CD4-positive, alpha-beta T cell treated with Interleukin-15 for 1 hour (primary cell): ENCODE results near the gene BPGM.

Source experiments
- DNase-seq: peaks from one replicate; pipeline ENCODE4 v3.0.0-alpha.2; 2020

The BPGM gene

GRCh38 chr7:134699021-134699818, 52.6 kb downstream of the BPGM start:
- DNase-seq = no peak

DNA sequence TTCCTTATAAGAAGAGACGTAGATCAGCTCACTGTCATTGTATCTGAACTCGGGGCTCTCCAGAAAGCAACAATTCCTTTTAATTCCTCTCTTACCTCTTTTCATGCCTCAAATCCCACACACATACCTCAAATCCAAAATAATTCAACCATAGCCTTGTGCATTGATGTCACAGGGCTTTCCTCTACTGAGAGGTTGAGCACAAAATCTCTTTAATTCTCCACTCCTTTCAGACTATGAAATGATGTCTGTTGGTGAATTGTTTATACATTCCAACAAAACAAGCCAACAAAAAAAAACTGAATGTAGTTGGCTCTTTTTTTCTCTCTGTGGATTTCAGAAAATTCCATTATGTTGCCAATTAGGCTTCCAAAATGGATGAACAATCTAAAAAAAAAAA, 53.2 kb downstream of the BPGM start:
- DNase-seq = no peak

DNA sequence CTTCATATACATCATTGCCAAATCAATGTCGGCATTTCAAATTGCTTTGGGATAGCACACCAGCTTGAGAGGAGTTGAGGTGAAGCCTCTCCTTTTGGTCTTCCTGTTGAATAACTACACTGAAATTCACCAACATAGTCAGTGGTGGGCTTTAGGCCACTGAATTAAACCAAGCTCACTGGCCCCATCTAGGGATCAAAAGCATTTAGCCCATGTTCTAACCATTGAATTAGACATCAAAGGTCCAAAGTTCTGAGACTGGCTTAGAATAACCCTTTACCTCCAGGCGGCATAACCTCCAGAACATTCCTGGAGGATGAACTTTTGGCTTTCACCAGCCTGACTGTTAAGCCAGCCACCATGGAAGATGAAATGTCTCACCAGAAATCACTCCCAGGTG, 54.6 kb downstream of the BPGM start:
- DNase-seq = no peak

- no peak for DNase-seq
Measured at GRCh38 chr7:134702366-134703240, 56.0 kb downstream of the BPGM start.

DNA sequence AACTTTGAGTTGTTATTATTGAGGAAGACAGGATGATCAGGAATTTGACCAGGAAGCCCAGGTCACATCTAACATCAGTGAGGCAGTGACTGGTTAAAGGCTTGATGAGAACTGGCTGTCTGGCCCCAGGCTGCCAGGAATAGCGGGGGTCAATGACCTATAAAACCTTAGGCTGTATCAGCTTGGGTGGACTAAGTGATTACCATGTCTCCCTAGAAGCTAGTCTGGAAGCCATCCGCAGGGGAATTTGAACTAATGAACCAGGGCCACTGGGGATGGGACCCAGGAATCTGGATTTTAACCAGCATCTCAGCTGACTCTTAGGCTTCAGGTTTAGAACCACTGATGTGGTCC, 56.6 kb downstream of the BPGM start:
- DNase-seq = no peak

- DNase-seq = no peak
Measured at GRCh38 chr7:134703782-134704181, 57.1 kb downstream of the BPGM start.

GRCh38 chr7:134704827-134705226, 58.2 kb downstream of the BPGM start:
- no peak for DNase-seq

DNA sequence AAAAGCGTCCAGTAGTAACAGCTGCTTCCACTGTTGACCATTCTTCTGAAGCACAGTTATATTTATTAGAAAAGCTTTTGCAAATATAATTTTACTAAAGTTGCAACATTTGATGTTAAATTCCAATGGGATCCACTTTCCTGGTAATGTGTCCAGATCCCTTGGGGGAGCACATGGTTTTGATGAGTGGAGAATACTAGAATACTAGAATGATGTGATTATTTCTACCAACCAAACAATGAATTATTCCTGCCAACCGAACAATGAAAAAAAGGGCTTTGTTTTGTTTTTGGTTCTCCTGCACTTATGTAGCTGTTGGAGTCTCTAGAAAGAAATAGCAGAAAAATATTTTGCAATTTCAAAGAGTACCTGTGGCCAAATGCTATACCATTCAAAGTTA, 59.1 kb downstream of the BPGM start:
- DNase-seq = no peak

DNA sequence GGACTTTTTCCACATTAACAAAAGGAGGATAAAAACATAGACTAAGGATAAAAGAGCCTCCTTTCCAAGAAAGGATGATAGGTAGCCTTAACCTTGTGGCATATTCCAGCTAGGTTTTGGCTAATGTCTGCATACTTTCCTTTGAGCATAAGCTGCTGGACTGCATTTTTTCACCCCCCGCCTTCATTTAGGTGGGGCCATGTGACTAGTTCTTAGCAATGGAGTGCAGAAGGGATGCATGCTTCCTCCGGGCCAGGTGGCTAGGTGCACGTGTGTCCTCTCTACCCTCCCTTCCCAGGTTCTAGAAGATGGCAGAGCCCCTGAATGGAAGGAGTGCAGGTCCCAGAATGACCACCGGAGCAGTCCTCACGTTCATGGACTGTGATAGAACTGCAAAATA, 59.8 kb downstream of the BPGM start:
- no peak for DNase-seq

GRCh38 chr7:134707663-134708378, 61.2 kb downstream of the BPGM start:
- no peak for DNase-seq

- no peak for DNase-seq
Measured at GRCh38 chr7:134708692-134709091, 62.0 kb downstream of the BPGM start.

DNA sequence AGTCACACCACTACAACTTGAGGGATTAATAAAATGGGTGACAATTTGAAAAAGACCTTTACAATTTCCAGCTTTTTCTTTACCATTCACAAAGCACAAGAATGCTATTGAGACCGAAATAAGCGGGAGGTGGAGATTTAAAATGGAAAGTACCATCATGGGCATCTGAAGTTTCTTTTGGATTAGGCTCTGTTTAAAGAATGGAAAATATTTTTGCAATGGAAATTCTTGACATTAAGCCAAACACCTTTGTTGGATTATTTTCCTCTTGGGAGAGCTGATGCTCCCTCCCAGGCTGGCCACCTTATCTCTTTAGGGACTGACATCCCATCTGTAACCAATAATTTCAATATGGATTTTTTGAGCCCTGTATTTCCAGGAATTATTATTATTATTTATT, 62.5 kb downstream of the BPGM start:
- no peak for DNase-seq

- no peak for DNase-seq
Measured at GRCh38 chr7:134710511-134710853, 63.8 kb downstream of the BPGM start.

DNA sequence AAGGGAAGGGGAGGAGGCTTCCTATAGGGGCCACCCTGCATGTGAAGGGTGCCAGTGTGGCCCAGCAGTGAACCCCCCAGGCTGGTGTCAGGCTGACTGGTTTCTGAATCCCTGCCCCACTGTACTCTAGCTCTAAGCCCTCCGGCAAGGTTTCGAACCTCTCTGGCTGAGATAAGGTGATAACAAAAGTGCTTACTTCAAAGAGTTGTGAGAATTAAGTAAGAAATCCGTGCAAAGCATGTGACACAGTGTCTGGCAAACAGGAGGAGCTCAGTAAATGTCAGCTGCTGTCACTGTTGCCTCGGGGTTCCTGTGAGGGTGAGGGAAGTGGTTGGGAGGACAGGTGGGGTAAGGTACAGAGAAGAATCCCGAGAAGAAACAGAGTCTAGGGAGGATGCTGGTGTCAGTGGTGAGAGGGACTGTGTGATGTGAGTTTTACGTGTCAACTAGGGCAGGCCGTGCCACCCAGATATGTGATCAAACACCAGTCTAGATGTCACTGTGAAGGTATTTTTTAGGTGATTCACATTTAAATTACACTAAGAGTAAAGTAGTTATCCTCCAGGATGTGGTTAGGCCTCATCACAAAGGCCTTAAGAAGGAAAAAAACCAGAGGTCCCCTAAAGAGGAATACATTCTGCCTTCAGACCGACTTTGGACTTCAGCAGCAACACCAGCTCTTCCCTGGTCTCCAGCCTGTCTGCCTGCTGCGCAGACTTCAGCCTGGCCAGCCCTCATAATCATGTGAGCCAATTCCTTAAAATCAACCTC, 64.4 kb downstream of the BPGM start:
- peak; percentile 56 for DNase-seq

DNA sequence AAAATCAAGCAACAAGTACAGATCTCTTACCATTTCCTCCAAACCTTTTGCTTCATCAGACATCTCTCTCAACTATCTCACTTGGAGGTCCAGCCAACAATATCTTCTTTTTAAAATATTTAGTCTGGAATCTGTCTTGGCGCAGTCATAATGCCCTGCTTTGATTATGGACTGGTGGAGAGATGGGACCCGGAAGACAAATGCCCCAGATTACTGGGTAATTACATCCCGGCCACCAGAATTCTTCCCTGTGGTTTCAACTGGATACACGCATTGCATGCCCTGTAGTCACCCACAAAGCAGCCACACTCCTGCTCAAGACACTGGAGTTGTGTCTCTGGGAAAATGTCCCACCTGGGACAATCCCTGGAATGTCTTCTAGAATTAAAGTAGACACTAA, 65.5 kb downstream of the BPGM start:
- no peak for DNase-seq

GRCh38 chr7:134714470-134715205, 68.0 kb downstream of the BPGM start:
- DNase-seq = no peak

DNA sequence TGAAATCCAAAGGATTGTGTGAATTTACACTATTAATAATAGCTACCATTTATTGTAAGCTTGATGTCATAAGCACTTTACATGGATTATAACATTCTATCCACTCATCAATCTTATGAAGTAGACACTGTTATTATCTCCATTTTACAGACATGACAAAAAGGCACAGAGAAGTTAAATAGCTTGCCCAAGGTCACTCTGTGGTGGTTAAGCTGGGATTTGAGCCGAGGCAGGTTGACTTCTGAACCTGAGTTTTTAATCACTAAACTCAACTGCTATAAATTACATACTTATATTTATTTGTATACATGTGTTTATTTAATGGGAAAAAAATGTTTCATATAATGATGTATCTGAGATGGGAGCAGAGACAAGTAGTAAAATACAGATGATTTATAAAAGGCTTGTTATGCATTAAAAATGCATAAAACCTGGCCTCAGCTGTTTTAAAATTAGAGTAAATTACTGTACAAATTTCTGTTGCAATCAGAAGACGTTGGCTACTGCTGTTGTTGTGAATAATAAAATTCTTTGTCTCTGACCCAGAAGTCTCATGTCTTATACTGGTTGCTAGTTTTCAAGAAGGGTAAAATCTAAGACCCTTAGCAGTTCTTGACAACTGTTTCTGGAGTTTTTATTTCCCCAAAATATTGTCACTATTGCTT, 71.7 kb downstream of the BPGM start:
- DNase-seq = no peak

- DNase-seq = no peak
Measured at GRCh38 chr7:134720091-134720935, 73.7 kb downstream of the BPGM start.

- DNase-seq = no peak
Measured at GRCh38 chr7:134721171-134721570, 74.5 kb downstream of the BPGM start.

GRCh38 chr7:134722786-134723322, 76.2 kb downstream of the BPGM start:
- DNase-seq = no peak
